Coronary artery (tissue), 2 donors: ENCODE results near the gene NRG2.

Experiments used
- DNase-seq: peaks from one replicate; pipeline ENCODE4 v3.0.0-alpha.2; 2017; ENCODE audit warnings: low spot score
- H3K27ac ChIP-seq, 2 donors: fragments of 200-600 bp; sonication (generic); one replicate each; pipeline ENCODE4 v1.5.1; 2016 to 2019
- H3K4me3 ChIP-seq: fragments of 200-600 bp; sonication (generic); 2 replicates; pipeline ENCODE4 v1.5.1; 2016; ENCODE audit warnings: mild to moderate bottlenecking, moderate library complexity
- CTCF ChIP-seq: fragments of 200-600 bp; sonication (generic); IDR thresholded peaks from one replicate; pipeline ENCODE4 v1.5.1; 2019; ENCODE audit warnings: antibody characterized with exemption

NRG2 gene

GRCh38 chr5:139979518-139979917 is 63.6 kb downstream of the NRG2 start:
- Histone ChIP-seq H3K27ac (no peak overlapping the region), H3K4me3 (no peak overlapping the region)
- no peak for TF ChIP-seq CTCF
- DNase-seq = no peak

GRCh38 chr5:139976703-139977102 is 66.4 kb downstream of the NRG2 start:
- H3K27ac ChIP-seq = no peak overlapping the region
- no peak for DNase-seq
- no peak for TF ChIP-seq CTCF
- H3K4me3 ChIP-seq = no peak overlapping the region

- Histone ChIP-seq H3K4me3 (no peak overlapping the region), H3K27ac (no peak overlapping the region)
- no peak for TF ChIP-seq CTCF
- DNase-seq = no peak
These were observed 67.2 kb downstream of the NRG2 start for GRCh38 chr5:139975942-139976341.

- Histone ChIP-seq H3K27ac (no peak overlapping the region), H3K4me3 (no peak overlapping the region)
- no peak for TF ChIP-seq CTCF
- peak; percentile 64 for DNase-seq
These were observed 67.8 kb downstream of the NRG2 start for GRCh38 chr5:139975306-139975705.

- no peak for TF ChIP-seq CTCF
- Histone ChIP-seq H3K27ac (no peak overlapping the region), H3K4me3 (no peak overlapping the region)
- peak; percentile 56 for DNase-seq
These were observed 68.4 kb downstream of the NRG2 start for GRCh38 chr5:139974661-139975060.

GRCh38 chr5:139971202-139971725 is 71.8 kb downstream of the NRG2 start:
- no peak for DNase-seq
- Histone ChIP-seq H3K4me3 (no peak overlapping the region), H3K27ac (no peak overlapping the region)
- no peak for TF ChIP-seq CTCF

- TF ChIP-seq CTCF = no peak
- Histone ChIP-seq H3K4me3 (no peak overlapping the region), H3K27ac (no peak overlapping the region)
- DNase-seq = no peak
These were observed 73.8 kb downstream of the NRG2 start for GRCh38 chr5:139969318-139969717.
